NK-92 (cell line): ENCODE results near the gene UBASH3B.

Experiments used
- DNase-seq: peaks from one replicate; lab custom pipeline; 2025; ENCODE audit not compliant: unreplicated experiment; lab: John Stamatoyannopoulos, UW

Gene UBASH3B

GRCh38 chr11:122781378-122782195, 126.1 kb downstream of the UBASH3B start:
- no peak for DNase-seq

- DNase-seq, result no peak
Observed at GRCh38 chr11:122782222-122782621, 126.7 kb downstream of the UBASH3B start.

DNA sequence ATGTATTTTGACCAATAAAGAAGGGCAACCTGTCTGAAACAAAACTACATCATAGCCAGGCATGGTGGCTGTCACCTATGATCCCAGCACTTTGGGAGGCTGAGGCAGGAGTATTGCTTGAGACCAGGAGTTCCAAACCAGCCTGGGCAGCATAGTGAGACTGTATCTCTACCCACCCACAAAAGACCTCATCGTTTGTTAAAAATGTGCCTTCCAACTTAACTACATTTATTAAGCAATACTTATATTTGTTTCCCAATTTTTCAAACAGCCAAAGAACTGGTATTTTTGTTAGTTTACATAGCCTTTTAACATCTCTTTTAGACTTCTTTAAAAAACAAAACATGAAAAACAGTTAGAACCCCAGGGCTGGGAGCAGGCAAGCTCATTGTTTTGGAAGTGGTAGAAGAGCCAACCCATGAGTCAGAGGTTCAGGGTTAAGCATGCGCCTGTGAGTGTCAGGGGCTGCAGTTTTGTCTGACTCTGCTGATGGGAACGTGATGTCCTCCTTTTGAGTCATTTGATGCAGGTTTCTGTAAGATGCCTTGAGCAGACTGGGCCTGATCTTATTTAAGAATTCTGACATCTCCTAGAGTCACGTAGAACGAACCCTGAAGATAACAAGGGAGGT, 128.9 kb downstream of the UBASH3B start:
- DNase-seq, result no peak

- no peak for DNase-seq
Observed at GRCh38 chr11:122785031-122785541, 129.6 kb downstream of the UBASH3B start.

GRCh38 chr11:122786896-122787295, 131.4 kb downstream of the UBASH3B start:
- no peak for DNase-seq

GRCh38 chr11:122788781-122789535, 133.4 kb downstream of the UBASH3B start:
- DNase-seq, result no peak

GRCh38 chr11:122789907-122790306, 134.4 kb downstream of the UBASH3B start:
- DNase-seq, result no peak

DNA sequence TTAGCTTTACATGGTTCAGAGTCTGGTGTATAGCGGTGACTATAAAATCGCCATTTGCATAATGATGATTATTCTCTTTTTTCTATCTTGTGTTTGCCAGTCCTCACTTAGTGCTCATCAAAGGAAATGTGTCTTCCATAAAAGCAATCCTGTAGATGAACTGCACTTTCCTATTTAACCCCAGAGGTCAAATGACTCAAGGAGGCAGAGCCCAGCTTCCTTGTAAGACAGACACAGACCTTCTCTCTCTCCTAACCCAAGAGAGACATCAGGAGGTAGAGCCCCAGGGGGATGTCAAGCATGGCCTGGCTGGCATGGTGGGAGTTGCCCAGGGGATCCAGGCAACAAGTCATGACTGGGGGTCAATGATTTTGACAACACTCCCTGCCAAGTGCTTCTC, 135.9 kb downstream of the UBASH3B start:
- no peak for DNase-seq

GRCh38 chr11:122791836-122792235, 136.3 kb downstream of the UBASH3B start:
- DNase-seq, result no peak

DNA sequence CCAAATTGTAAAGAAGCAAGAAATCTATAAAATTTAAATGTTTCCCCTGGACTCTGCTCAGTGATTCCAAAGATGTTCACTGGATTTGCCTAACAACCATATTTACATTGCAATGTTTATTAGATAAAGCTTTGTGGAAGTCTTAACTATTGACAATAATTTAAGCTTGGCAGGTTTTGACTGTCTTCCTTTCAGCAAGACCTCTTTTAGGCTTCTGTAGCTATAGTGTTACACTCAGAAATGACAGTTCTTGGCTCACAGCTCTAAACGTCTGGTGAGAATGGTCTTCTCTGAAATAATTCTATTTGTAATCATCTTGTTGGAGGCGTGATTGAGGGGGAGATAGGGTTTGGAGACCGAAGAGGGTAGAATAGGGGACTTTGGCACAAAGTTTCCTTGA, 138.0 kb downstream of the UBASH3B start:
- DNase-seq, result no peak

DNA sequence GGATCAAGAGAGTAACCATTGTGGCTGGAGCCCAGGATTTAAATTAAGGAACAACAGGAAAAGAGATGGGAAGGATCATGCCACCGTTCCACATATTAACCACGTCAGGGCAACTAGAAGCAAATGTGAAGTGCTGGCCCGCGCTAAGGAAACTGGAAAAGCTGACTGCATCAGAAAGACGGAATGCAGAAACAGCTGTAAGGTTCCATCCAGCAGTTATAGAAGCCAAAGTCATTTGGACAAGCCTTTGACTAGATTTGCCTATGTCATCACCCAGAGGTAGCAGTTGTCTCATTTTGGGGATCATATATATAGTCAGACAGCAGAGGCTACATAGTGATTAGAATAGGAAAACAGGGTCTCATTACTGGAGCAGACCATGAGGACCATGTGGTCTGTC, 139.8 kb downstream of the UBASH3B start:
- DNase-seq, result no peak

GRCh38 chr11:122796128-122796717, 140.7 kb downstream of the UBASH3B start:
- DNase-seq, result no peak

DNA sequence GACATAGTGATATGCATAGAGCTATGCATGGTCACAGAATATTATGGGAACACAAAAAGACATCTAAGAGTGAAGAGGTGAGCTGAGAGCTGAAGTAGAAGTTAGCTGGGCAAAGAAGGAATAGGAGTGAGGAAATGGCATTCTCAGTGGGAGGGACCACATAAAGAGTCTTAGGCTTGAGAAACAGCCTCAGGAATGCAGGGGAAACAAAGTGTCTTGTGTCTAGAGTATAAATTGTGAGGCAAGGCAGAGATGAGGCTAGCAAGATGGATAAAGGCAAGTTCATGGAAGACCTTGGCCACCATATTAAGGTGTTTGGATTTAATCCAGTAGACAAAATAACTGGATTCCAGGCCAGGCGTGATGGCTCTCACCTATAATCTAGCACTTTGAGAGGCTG, 142.1 kb downstream of the UBASH3B start:
- DNase-seq, result no peak

DNA sequence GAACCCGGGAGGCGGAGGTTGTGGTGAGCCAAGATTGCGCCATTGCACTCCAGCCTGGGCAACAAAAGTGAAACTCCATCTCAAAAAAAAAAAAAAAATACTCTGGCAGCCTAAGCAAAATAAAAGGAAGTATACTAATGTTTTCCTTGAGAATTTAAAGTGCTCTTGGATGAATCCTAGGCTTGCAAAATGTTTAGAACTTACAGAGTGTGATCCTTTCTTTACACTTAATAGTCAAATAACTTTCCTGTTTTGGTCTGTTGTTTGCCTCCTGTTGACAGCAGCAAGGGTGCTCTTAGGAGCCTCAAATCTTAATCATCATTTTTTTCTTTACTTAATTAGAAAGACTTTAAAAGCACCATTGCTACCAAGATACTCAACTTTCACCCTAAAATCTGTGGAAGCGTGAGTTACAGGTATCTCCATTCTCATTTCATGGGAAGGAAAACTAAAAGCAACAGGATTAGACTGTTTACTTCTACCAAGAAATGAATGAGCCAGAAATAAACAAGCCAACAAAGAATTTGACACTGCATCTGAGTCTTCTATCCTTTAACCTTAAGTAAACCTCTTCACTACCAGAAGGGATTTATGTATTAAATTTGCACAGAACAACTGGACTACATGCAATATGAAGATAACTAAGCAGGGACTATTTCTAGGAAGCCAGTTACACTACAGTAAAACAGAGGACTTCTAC, 144.0 kb downstream of the UBASH3B start:
- no peak for DNase-seq

DNA sequence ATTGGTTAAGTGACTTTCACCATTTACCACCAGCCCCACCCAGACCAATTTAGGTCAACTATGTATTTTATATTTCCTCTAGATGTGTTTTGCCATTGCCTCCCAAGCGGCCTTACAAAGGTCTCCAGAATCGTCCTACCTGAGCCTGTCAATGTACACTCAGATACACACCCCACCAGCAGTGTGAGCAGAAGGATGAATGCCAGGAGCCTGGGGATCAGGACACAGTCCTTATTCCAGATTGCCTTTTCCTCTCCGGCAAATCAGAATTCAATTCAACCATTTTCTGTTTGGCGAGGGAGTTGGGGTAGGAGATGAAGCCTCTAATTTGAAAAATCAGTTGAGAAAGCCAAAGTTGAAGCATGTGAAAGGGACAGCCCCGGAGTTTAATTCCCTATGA, 147.4 kb downstream of the UBASH3B start:
- no peak for DNase-seq

DNA sequence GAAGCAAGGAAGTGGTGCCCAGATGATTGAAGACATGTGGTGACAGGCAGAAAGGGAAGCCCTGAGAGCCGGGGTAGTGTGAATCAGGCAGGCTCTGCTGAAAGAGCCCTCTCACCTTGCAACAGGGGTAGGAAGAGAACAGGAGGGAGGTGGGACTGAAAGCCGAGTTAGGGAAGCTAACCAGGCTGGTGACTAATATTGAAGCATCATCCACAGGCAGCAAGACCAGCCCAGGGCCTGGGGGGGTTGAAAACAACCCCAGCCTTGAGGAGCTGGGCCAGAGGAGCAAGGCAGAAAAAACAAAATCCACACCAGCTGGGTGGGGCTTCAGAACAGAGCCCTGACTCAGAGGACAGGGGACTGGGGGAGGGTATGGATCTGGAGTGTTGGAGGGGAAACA, 147.8 kb downstream of the UBASH3B start:
- DNase-seq, result no peak

DNA sequence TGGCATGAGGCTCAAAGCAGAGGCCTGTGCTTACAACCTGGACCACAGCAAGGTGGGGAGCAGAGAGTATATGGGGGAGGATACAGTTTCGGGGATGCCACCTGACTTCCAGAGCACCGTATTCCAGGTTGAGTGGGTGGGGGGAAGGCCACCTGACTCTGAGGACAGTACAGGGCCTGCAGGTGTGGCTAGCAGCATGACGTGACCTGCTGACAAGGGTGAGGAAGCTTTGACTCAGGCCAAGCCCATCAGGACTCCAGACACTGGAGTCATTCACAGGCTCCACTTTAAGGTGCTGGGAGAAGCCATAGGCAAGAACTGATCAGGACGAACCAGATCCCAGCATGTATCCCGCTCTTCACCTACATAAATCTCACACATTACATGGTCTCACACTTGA, 148.2 kb downstream of the UBASH3B start:
- no peak for DNase-seq

GRCh38 chr11:122804161-122804560, 148.6 kb downstream of the UBASH3B start:
- no peak for DNase-seq

- DNase-seq, result no peak
Observed at GRCh38 chr11:122804796-122805195, 149.3 kb downstream of the UBASH3B start.

GRCh38 chr11:122807731-122808477, 152.4 kb downstream of the UBASH3B start:
- DNase-seq, result no peak
